Measurements from ENCODE around the gene FNTB. TPM values are rescaled to one million over a fixed set of nuclear protein-coding genes. Genes with fewer than 3 reads are reported as not detected.
A peak's percentile ranks its signal among the peaks of the same experiment; 100 is the strongest.

The FNTB gene
- total and polyA plus RNA-seq, 2 of the 13 experiments (the other 11 are each of a cell fraction or from before 2014, with no cell fraction given): 23.6 to 28.5 TPM

- TF ChIP-seq REXO4 (CRISPR knock-in tag; IDR thresholded peaks at IDR 0.05; ENCODE audit: borderline replicate concordance) (no peak), CHD2 (IDR thresholded peaks at IDR 0.05; ENCODE audit: low read depth, low read length) (no peak), SP2 (CRISPR knock-in tag; IDR thresholded peaks at IDR 0.05) (no peak), TBX3 (IDR thresholded peaks at IDR 0.05; ENCODE audit: borderline replicate concordance) (no peak), ZSCAN20 (CRISPR knock-in tag; IDR thresholded peaks at IDR 0.05; ENCODE audit: borderline replicate concordance) (no peak), TEAD2 (CRISPR knock-in tag; IDR thresholded peaks at IDR 0.05) (no peak), PHF20 (CRISPR knock-in tag; IDR thresholded peaks at IDR 0.05) (no peak), HNRNPL (IDR thresholded peaks at IDR 0.05; ENCODE audit: low read depth, low read length) (no peak), ZNF44 (CRISPR knock-in tag; IDR thresholded peaks at IDR 0.05) (no peak), ZNF781 (CRISPR knock-in tag; IDR thresholded peaks at IDR 0.05; ENCODE audit: borderline replicate concordance, not compliant biosample characterization) (no peak), ZBTB38 (CRISPR knock-in tag; IDR thresholded peaks at IDR 0.05) (no peak), ZNF230 (CRISPR knock-in tag; IDR thresholded peaks at IDR 0.05) (no peak), CHD4 (IDR thresholded peaks at IDR 0.05; ENCODE audit: borderline replicate concordance, low read length) (no peak), ZBTB49 (CRISPR knock-in tag; IDR thresholded peaks at IDR 0.05; ENCODE audit: borderline replicate concordance) (no peak), ZNF354B (CRISPR knock-in tag; IDR thresholded peaks at IDR 0.05) (no peak)
- ChIA-PET POLR2A (no interaction called here), CTCF (ENCODE audit: low intra/inter-chr PET ratio, low total read pairs) (no interaction called here)
- Histone ChIP-seq H3K36me3 (replicated peaks in 1 of 2; ENCODE audit: control insufficient read depth in 1 of 2, insufficient read depth in 2 of 2, low read length in 2 of 2) (peaks cover 12 to 47% of the 10 kb centered on the region in 2 experiments), H4K20me1 (ENCODE audit: insufficient read depth, low read length) (no peaks in the 10 kb centered on the region), H2AFZ (ENCODE audit: low read length) (no peak overlapping the region), H3K9ac (ENCODE audit: insufficient read depth, low read depth, low read length) (no peak overlapping the region), H3K4me3 (replicated peaks in 1 of 3; ENCODE audit: insufficient read depth in 1 of 3, low read depth in 2 of 3, low read length in 3 of 3) (no peak overlapping the region), H3K4me2 (ENCODE audit: low read depth, low read length) (no peak overlapping the region), H3K4me1 (ENCODE audit: insufficient read depth, low read length) (peaks cover 22% of the 10 kb centered on the region), H3K27me3 (ENCODE audit: control insufficient read depth in 1 of 2, insufficient read depth in 2 of 2, low read length in 2 of 2) (no peaks in the 10 kb centered on the region), H3K27ac (ENCODE audit: extremely low read length, insufficient read depth, low read length) (no peak overlapping the region), H3K9me3 (ENCODE audit: low read length) (no peaks in the 10 kb centered on the region), H3K79me2 (ENCODE audit: insufficient read depth, low read length) (no peaks in the 10 kb centered on the region)
- BruUV-seq (replicated peaks): TSS peak; percentile 24
- DNase-seq (ENCODE audit: low spot score) (no peak), FAIRE-seq (no peak), ATAC-seq (no peak)
- 92% methylated on average over 17 of the region's 17 CpGs for WGBS (ENCODE audit: low lambda C conversion rate)
- in situ Hi-C loops (cut with HindIII; ENCODE audit: extremely low pct_ligation_motif_present, low pct_unique_long_range_greater_than_20kb) (no loop called here), intact Hi-C loops (cut with micrococcal nuclease; ENCODE audit: unreplicated experiment) (no loop called here)
Measured at GRCh38 chr14:65075628-65076325, 89.1 kb downstream of the FNTB start.
